GM12872 (cell line): Measurements from ENCODE around the gene C5orf22.

Source experiments
- TF ChIP-seq, protein P1 (sequence below): IDR thresholded peaks from 3 replicates; pipeline ENCODE4 v1.5.1; 2011; ENCODE audit warnings: low read depth, mild to moderate bottlenecking, low read length, moderate library complexity; ENCODE audit not compliant: insufficient read depth

C5orf22 gene

DNA sequence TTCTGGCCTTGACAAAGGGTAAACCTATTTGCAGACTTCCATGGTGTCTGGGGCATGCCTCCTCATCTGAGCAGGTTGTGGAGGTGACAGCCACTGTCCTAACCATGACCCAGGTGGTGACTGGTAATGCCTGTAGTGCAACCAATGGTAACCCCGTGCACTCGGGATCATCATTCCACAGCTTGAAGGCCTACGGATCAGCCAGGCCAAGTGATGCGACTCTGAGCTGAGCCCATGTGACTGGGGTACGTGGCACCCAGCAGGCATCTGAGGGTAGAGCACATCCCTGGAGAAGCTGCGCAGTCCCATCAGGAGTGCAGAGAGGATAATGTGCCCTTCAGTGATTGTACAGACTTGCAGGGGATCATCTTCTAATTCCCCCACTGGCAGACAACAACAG is 35.2 kb upstream of the C5orf22 start:
- TF ChIP-seq, protein P1, sequence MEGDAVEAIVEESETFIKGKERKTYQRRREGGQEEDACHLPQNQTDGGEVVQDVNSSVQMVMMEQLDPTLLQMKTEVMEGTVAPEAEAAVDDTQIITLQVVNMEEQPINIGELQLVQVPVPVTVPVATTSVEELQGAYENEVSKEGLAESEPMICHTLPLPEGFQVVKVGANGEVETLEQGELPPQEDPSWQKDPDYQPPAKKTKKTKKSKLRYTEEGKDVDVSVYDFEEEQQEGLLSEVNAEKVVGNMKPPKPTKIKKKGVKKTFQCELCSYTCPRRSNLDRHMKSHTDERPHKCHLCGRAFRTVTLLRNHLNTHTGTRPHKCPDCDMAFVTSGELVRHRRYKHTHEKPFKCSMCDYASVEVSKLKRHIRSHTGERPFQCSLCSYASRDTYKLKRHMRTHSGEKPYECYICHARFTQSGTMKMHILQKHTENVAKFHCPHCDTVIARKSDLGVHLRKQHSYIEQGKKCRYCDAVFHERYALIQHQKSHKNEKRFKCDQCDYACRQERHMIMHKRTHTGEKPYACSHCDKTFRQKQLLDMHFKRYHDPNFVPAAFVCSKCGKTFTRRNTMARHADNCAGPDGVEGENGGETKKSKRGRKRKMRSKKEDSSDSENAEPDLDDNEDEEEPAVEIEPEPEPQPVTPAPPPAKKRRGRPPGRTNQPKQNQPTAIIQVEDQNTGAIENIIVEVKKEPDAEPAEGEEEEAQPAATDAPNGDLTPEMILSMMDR: no peak

DNA sequence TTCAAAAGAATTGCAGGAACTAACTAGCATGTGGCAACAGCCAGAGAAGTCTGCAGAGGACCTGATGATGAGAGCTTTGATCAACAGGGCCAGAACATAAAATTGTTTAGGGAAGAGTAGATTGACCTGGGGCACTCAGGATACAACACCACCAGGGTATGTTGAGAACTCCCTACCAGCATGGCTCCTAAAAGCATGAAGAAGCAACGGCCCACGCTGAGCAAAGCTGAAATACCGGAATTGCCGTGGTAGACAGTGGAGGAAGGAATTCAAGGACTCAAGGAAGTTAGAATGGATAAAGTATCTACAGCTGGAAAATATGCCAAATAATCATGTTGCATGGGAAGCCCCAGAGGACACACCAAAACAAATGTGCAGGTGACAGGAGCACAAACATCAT is 31.8 kb upstream of the C5orf22 start:
- TF ChIP-seq, protein P1: no peak

DNA sequence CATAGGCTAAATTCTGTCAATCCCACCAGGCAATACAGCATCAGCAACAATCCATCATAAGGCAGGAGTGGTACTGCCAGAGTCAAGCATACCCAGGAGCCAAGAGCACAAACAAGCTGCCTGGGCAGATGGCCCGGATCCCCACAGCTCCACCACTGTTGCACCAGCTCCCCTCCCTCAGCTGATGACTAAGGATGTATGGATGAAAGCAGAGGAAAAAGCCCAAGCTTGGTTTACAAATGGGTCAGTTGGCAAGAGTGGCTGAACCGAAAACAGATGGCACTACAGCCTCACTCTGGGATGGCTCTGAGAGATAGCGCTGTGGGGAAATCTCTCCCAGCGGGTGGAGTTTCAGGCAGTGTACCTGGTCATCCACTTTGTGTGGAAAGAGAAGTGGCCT is 29.6 kb upstream of the C5orf22 start:
- TF ChIP-seq, protein P1: no peak

DNA sequence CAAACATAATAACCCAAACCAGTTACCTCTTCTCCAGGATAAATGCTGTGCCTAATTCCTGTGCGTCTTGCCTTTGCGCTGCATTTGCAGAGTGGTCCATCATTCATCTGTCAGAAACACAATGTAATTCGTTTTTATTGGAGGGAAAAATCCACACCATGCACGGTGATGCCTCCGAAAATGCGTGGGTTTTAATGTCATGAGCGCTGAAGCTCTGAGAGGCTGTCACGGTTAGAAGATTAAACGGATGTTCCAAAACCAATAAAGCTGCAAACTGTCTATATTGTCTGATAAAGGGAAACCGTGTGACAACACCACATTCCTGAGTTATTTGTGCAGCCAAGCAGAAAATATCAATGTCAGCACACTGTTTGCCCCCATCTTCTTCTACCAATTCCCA is 27.6 kb upstream of the C5orf22 start:
- TF ChIP-seq, protein P1: no peak

DNA sequence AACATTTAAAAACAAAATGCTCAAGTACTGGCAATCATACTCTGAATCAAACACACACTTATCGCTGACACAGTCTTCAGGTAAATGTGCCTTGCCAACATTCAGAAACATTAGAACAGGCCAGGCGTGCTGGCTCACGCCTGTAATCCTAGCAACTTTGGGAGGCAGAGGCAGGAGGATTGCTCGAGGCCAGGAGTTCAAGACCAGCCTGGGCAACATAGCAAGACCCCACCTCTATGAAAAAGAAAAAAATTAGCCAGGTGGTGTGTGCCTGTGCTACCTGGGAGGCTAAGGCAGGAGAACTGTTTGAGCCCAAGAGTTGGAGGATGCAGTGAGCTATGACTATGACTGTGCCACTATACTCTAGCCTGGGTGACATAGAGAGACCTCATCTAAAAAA is 20.8 kb upstream of the C5orf22 start:
- TF ChIP-seq, protein P1: no peak

DNA sequence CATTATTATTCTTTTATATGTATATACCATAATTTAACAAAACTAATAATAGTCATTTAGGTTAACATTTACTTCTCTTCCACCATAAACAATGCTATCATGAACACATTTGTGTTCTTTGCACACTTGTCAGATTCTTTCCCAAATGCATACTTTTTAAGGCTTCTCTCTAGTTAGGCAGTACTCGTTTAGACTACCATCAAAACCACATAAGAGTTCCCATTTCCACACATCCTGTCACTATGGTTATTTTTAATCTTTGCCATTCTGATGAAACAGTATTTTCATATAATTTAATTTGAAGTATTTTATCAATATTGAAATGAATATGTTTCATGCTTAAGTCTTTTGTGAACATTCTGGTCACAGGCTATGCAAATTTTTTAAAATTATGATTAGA is 15.3 kb upstream of the C5orf22 start:
- TF ChIP-seq, protein P1: no peak

DNA sequence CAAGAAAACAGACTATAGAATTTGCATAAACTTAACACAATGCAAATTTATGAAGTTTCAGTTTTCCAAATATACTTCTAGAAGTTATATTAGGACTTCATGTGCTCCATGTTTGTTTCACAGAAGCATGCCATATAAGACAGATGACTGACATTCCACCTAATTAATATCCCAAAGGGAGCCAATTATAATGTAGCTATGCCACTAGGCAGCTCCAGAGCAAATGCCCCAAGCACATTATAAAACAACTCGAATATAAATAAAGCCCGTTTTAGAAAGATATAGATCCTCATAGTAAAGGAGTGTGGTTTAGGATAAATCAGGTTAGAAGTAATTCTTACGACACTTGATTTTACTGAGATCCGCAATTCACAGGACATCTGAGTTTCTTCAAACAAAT is 9.1 kb upstream of the C5orf22 start:
- TF ChIP-seq, protein P1: no peak
